Measurements from ENCODE around the gene CEP20.

CEP20 gene

GRCh38 chr16:15830832-15831451 lies 57.5 kb downstream of the CEP20 start:
- no peak for DNase-seq

GRCh38 chr16:15829460-15829859 lies 58.9 kb downstream of the CEP20 start:
- no peak for DNase-seq

GRCh38 chr16:15827709-15828343 lies 60.6 kb downstream of the CEP20 start:
- DNase-seq = no peak

GRCh38 chr16:15827299-15827698 lies 61.1 kb downstream of the CEP20 start:
- DNase-seq = no peak

GRCh38 chr16:15825750-15826305 lies 62.6 kb downstream of the CEP20 start:
- no peak for DNase-seq

GRCh38 chr16:15822957-15823356 lies 65.4 kb downstream of the CEP20 start:
- peak in 2 of 14 donors; percentile 3 to 19 for DNase-seq

- DNase-seq = no peak
Observed at GRCh38 chr16:15820837-15821236, 67.6 kb downstream of the CEP20 start.

GRCh38 chr16:15819046-15819445 lies 69.4 kb downstream of the CEP20 start:
- DNase-seq = no peak

GRCh38 chr16:15817446-15817845 lies 71.0 kb downstream of the CEP20 start:
- DNase-seq = no peak

GRCh38 chr16:15816228-15816627 lies 72.2 kb downstream of the CEP20 start:
- DNase-seq = no peak

All from C1 segment of cervical spinal cord (tissue), 14 donors.